ENCODE data around the gene RNF182.

Gene RNF182

GRCh38 chr6:13892017-13892645, 32.6 kb upstream of the RNF182 start:
- H2AFZ ChIP-seq (ENCODE audit: low read depth), result no peak overlapping the region
- H3K79me2 ChIP-seq (ENCODE audit: insufficient read depth, low read depth), result no peaks in the 10 kb centered on the region
- H3K36me3 ChIP-seq (ENCODE audit: insufficient read depth), result no peaks in the 10 kb centered on the region
- no peak overlapping the region for H3K27ac ChIP-seq
- H3K4me1 ChIP-seq (ENCODE audit: low read depth, poor library complexity, severe bottlenecking), result no peaks in the 10 kb centered on the region
- no peak overlapping the region for H3K4me3 ChIP-seq (IDR thresholded peaks at IDR 0.05; ENCODE audit: insufficient read depth, low read depth, low read length)
- no peaks in the 10 kb centered on the region for H4K20me1 ChIP-seq (ENCODE audit: insufficient read depth)
- TF ChIP-seq CTCF (conservative IDR thresholded peaks at IDR 0.05; ENCODE audit: low read depth, low read length), result no peak
- no peak overlapping the region for H3K4me2 ChIP-seq
- no peaks in the 10 kb centered on the region for H3K27me3 ChIP-seq (ENCODE audit: insufficient read depth, low read depth)
- no peak overlapping the region for H3K9ac ChIP-seq

GRCh38 chr6:13902922-13903321, 21.8 kb upstream of the RNF182 start:
- Histone ChIP-seq H3K27ac (no peak overlapping the region), H3K9ac (no peak overlapping the region), H3K79me2 (ENCODE audit: insufficient read depth, low read depth) (no peaks in the 10 kb centered on the region), H3K36me3 (ENCODE audit: insufficient read depth) (no peaks in the 10 kb centered on the region), H3K4me1 (ENCODE audit: low read depth, poor library complexity, severe bottlenecking) (no peaks in the 10 kb centered on the region), H3K4me2 (no peak overlapping the region), H2AFZ (ENCODE audit: low read depth) (no peak overlapping the region), H3K4me3 (IDR thresholded peaks at IDR 0.05; ENCODE audit: insufficient read depth, low read depth, low read length) (no peak overlapping the region), H4K20me1 (ENCODE audit: insufficient read depth) (no peaks in the 10 kb centered on the region), H3K27me3 (ENCODE audit: insufficient read depth, low read depth) (no peaks in the 10 kb centered on the region)
- no peak for TF ChIP-seq CTCF (conservative IDR thresholded peaks at IDR 0.05; ENCODE audit: low read depth, low read length)

- Histone ChIP-seq H2AFZ (ENCODE audit: low read depth) (no peak overlapping the region), H3K9ac (no peak overlapping the region), H3K27me3 (ENCODE audit: insufficient read depth, low read depth) (no peaks in the 10 kb centered on the region), H4K20me1 (ENCODE audit: insufficient read depth) (no peaks in the 10 kb centered on the region), H3K4me2 (no peak overlapping the region), H3K36me3 (ENCODE audit: insufficient read depth) (no peaks in the 10 kb centered on the region), H3K79me2 (ENCODE audit: insufficient read depth, low read depth) (no peaks in the 10 kb centered on the region), H3K4me3 (IDR thresholded peaks at IDR 0.05; ENCODE audit: insufficient read depth, low read depth, low read length) (no peak overlapping the region), H3K4me1 (ENCODE audit: low read depth, poor library complexity, severe bottlenecking) (no peaks in the 10 kb centered on the region), H3K27ac (no peak overlapping the region)
- no peak for TF ChIP-seq CTCF (conservative IDR thresholded peaks at IDR 0.05; ENCODE audit: low read depth, low read length)
Measured at GRCh38 chr6:13903364-13903763, 21.4 kb upstream of the RNF182 start.

GRCh38 chr6:13907001-13907350, 17.8 kb upstream of the RNF182 start:
- H3K9ac ChIP-seq, result no peak overlapping the region
- H3K27me3 ChIP-seq (ENCODE audit: insufficient read depth, low read depth), result no peaks in the 10 kb centered on the region
- no peak for TF ChIP-seq CTCF (conservative IDR thresholded peaks at IDR 0.05; ENCODE audit: low read depth, low read length)
- H4K20me1 ChIP-seq (ENCODE audit: insufficient read depth), result no peaks in the 10 kb centered on the region
- H3K4me3 ChIP-seq (IDR thresholded peaks at IDR 0.05; ENCODE audit: insufficient read depth, low read depth, low read length), result no peak overlapping the region
- H3K27ac ChIP-seq, result no peak overlapping the region
- no peaks in the 10 kb centered on the region for H3K4me1 ChIP-seq (ENCODE audit: low read depth, poor library complexity, severe bottlenecking)
- H2AFZ ChIP-seq (ENCODE audit: low read depth), result no peak overlapping the region
- no peaks in the 10 kb centered on the region for H3K79me2 ChIP-seq (ENCODE audit: insufficient read depth, low read depth)
- H3K4me2 ChIP-seq, result no peak overlapping the region
- no peaks in the 10 kb centered on the region for H3K36me3 ChIP-seq (ENCODE audit: insufficient read depth)
